Measurements from ENCODE around the gene SCN9A.

Gene SCN9A

DNA sequence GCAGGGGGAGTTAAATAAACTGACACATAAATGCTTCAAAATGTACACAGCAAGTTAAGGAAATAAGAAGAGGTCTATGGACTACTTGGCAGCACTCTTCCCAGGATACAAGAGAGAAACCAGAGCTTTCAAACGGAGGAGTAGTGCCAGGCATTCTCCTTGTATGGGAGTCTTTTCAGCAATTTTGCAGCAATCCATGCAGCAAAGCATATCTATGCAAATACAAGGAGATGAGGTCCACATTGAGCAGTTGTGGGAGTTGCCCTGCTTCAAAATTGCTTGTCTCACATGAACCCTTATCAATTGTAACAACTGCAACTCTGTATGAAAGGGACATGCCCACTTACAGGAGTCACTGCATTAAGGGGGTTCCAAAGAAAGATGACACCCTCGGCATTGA lies 37.8 kb downstream of the SCN9A start:
- no peak overlapping the region for H2AFZ ChIP-seq (ENCODE audit: low read depth, low read length)

DNA sequence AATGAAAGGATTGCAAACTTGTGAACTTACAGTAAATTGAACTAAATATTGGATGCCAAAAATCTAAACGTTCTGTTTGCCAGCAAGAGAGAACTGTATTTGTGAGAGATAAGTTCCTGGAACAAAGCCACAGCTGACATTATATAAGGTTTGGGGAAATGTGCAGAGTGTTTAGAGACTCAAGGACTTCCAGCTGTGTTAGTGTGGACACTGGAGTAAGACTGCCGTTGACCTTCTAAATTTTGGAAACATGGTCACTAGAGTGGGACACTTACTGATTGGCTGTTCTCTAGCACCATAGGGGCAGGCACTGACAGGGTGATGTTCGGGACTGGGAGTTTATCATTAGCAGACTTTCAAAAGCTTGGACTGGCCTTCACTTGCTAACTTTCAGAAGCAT lies 40.5 kb downstream of the SCN9A start:
- no peak overlapping the region for H3K4ac ChIP-seq (ENCODE audit: low read depth in 1 of 2, low read length in 2 of 2)

More for the DNA sequence above, 37.8 kb downstream of the SCN9A start:
- no peak overlapping the region for H3K4me3 ChIP-seq (ENCODE audit: insufficient read depth in 1 of 2, low read depth in 1 of 2, low read length in 2 of 2)
- no peak overlapping the region for H3K4me2 ChIP-seq (ENCODE audit: low read length, poor library complexity, severe bottlenecking)
- H2AK5ac ChIP-seq (ENCODE audit: low read length, severe bottlenecking) = no peak overlapping the region
- no peak overlapping the region for H3K23ac ChIP-seq (ENCODE audit: low read length in 2 of 2)
- no peak overlapping the region for H2BK12ac ChIP-seq (ENCODE audit: low read length in 2 of 2)
- H3K9ac ChIP-seq (ENCODE audit: low read length) = no peak overlapping the region
- H2BK5ac ChIP-seq (ENCODE audit: low read depth, low read length, poor library complexity, severe bottlenecking) = no peak overlapping the region
- no peak overlapping the region for H3K27ac ChIP-seq (ENCODE audit: low read length, poor library complexity, severe bottlenecking)
- H3K36me3 ChIP-seq (ENCODE audit: control insufficient read depth in 1 of 2, insufficient read depth in 2 of 2, low read depth in 1 of 2, low read length in 2 of 2) = no peaks in the 10 kb centered on the region
- H4K91ac ChIP-seq (ENCODE audit: low read length) = no peak overlapping the region
- no peaks in the 10 kb centered on the region for H3K4me1 ChIP-seq (ENCODE audit: control insufficient read depth, insufficient read depth, low read depth, low read length)
- no peak overlapping the region for H2BK15ac ChIP-seq (ENCODE audit: low read depth, poor library complexity, severe bottlenecking)
- no peaks in the 10 kb centered on the region for H3K9me3 ChIP-seq (ENCODE audit: control insufficient read depth, low read length)
- no peaks in the 10 kb centered on the region for H3K79me1 ChIP-seq (replicated peaks; ENCODE audit: low read length, poor library complexity, severe bottlenecking)
- no peak overlapping the region for H3K18ac ChIP-seq (ENCODE audit: low read depth in 1 of 2, low read length in 2 of 2)
- WGBS = 55% methylated on average over 1 of the region's 2 CpGs
- H4K8ac ChIP-seq (ENCODE audit: low read length) = no peak overlapping the region
- H3K27me3 ChIP-seq (ENCODE audit: control insufficient read depth in 1 of 2, insufficient read depth in 1 of 2, low read length in 2 of 2) = no peaks in the 10 kb centered on the region
- H3K4ac ChIP-seq (ENCODE audit: low read depth in 1 of 2, low read length in 2 of 2) = no peak overlapping the region
- H2BK120ac ChIP-seq (ENCODE audit: low read depth, low read length) = no peak overlapping the region
- no peak for DNase-seq
- H3K14ac ChIP-seq (ENCODE audit: low read length in 2 of 2) = no peak overlapping the region

DNA sequence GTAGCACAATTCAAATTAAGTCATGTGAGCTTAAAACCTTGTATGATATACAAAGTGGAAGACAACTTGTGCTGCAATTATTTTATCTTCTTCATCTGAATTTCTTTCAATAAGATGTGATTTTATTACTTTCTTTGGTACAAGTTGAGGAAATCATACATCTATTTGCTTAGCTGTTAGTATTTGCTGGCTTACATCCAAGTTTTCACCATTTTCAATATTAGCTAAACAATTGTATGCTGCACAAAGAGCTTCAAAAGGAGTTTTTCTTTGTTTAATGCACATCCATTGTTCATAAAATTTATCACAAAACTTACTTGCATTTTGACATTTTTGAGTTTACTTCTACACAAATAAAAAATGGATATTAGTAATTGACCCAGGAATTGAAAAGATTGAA lies 40.9 kb downstream of the SCN9A start:
- no peak overlapping the region for H3K27ac ChIP-seq (ENCODE audit: low read length, poor library complexity, severe bottlenecking)
- no peak overlapping the region for H2AFZ ChIP-seq (ENCODE audit: low read depth, low read length)
- no peak overlapping the region for H4K91ac ChIP-seq (ENCODE audit: low read length)
- H3K9me3 ChIP-seq (ENCODE audit: control insufficient read depth, low read length) = no peaks in the 10 kb centered on the region
- no peak overlapping the region for H2BK15ac ChIP-seq (ENCODE audit: low read depth, poor library complexity, severe bottlenecking)
- H2BK120ac ChIP-seq (ENCODE audit: low read depth, low read length) = no peak overlapping the region
- H3K9ac ChIP-seq (ENCODE audit: low read length) = no peak overlapping the region
- H3K4me1 ChIP-seq (ENCODE audit: control insufficient read depth, insufficient read depth, low read depth, low read length) = no peaks in the 10 kb centered on the region
- H4K8ac ChIP-seq (ENCODE audit: low read length) = no peak overlapping the region
- H2BK12ac ChIP-seq (ENCODE audit: low read length in 2 of 2) = no peak overlapping the region
- DNase-seq = no peak
- H2AK5ac ChIP-seq (ENCODE audit: low read length, severe bottlenecking) = no peak overlapping the region
- no peaks in the 10 kb centered on the region for H3K79me1 ChIP-seq (replicated peaks; ENCODE audit: low read length, poor library complexity, severe bottlenecking)
- no peak overlapping the region for H3K4ac ChIP-seq (ENCODE audit: low read depth in 1 of 2, low read length in 2 of 2)
- no peak overlapping the region for H3K23ac ChIP-seq (ENCODE audit: low read length in 2 of 2)
- H2BK5ac ChIP-seq (ENCODE audit: low read depth, low read length, poor library complexity, severe bottlenecking) = no peak overlapping the region
- no peaks in the 10 kb centered on the region for H3K27me3 ChIP-seq (ENCODE audit: control insufficient read depth in 1 of 2, insufficient read depth in 1 of 2, low read length in 2 of 2)
- no peaks in the 10 kb centered on the region for H3K36me3 ChIP-seq (ENCODE audit: control insufficient read depth in 1 of 2, insufficient read depth in 2 of 2, low read depth in 1 of 2, low read length in 2 of 2)
- H3K14ac ChIP-seq (ENCODE audit: low read length in 2 of 2) = no peak overlapping the region
- no peak overlapping the region for H3K18ac ChIP-seq (ENCODE audit: low read depth in 1 of 2, low read length in 2 of 2)
- H3K4me3 ChIP-seq (ENCODE audit: insufficient read depth in 1 of 2, low read depth in 1 of 2, low read length in 2 of 2) = no peak overlapping the region
- no peak overlapping the region for H3K4me2 ChIP-seq (ENCODE audit: low read length, poor library complexity, severe bottlenecking)

More for the DNA sequence above, 40.5 kb downstream of the SCN9A start:
- Histone ChIP-seq H3K23ac (ENCODE audit: low read length in 2 of 2) (no peak overlapping the region), H3K4me1 (ENCODE audit: control insufficient read depth, insufficient read depth, low read depth, low read length) (no peaks in the 10 kb centered on the region), H4K8ac (ENCODE audit: low read length) (no peak overlapping the region), H2BK5ac (ENCODE audit: low read depth, low read length, poor library complexity, severe bottlenecking) (no peak overlapping the region), H3K27ac (ENCODE audit: low read length, poor library complexity, severe bottlenecking) (no peak overlapping the region), H4K91ac (ENCODE audit: low read length) (no peak overlapping the region), H3K4me3 (ENCODE audit: insufficient read depth in 1 of 2, low read depth in 1 of 2, low read length in 2 of 2) (no peak overlapping the region), H3K14ac (ENCODE audit: low read length in 2 of 2) (no peak overlapping the region), H3K9ac (ENCODE audit: low read length) (no peak overlapping the region), H3K27me3 (ENCODE audit: control insufficient read depth in 1 of 2, insufficient read depth in 1 of 2, low read length in 2 of 2) (no peaks in the 10 kb centered on the region), H3K36me3 (ENCODE audit: control insufficient read depth in 1 of 2, insufficient read depth in 2 of 2, low read depth in 1 of 2, low read length in 2 of 2) (no peaks in the 10 kb centered on the region), H3K9me3 (ENCODE audit: control insufficient read depth, low read length) (no peaks in the 10 kb centered on the region), H2AK5ac (ENCODE audit: low read length, severe bottlenecking) (no peak overlapping the region), H3K4me2 (ENCODE audit: low read length, poor library complexity, severe bottlenecking) (no peak overlapping the region), H3K18ac (ENCODE audit: low read depth in 1 of 2, low read length in 2 of 2) (no peak overlapping the region), H2BK12ac (ENCODE audit: low read length in 2 of 2) (no peak overlapping the region), H3K79me1 (replicated peaks; ENCODE audit: low read length, poor library complexity, severe bottlenecking) (no peaks in the 10 kb centered on the region), H2BK15ac (ENCODE audit: low read depth, poor library complexity, severe bottlenecking) (no peak overlapping the region), H2AFZ (ENCODE audit: low read depth, low read length) (no peak overlapping the region), H2BK120ac (ENCODE audit: low read depth, low read length) (no peak overlapping the region)
- WGBS = 75% methylated on average over 3 of the region's 3 CpGs
- DNase-seq = no peak

DNA sequence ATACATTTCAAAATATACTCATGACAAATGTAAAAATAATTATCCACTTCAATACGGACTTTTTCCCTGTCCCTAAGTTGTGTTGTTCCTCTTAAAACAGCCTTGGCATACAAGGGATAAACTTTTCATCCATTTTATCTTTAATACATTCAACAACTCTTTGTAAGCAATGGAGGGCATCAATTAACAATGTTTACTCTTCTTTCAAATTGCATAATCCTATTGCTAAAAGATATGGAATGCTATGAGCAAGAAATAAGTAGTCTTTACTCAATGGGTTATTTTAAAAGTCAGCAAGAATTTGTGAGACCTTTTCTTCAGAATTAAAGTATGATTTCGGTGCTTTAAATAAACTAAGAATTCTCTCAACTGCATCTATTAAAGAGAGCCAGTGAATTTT lies 41.9 kb downstream of the SCN9A start:
- Histone ChIP-seq H3K4me1 (ENCODE audit: control insufficient read depth, insufficient read depth, low read depth, low read length) (no peaks in the 10 kb centered on the region), H2AFZ (ENCODE audit: low read depth, low read length) (no peak overlapping the region), H3K4ac (ENCODE audit: low read depth in 1 of 2, low read length in 2 of 2) (no peak overlapping the region), H4K8ac (ENCODE audit: low read length) (no peak overlapping the region), H2BK15ac (ENCODE audit: low read depth, poor library complexity, severe bottlenecking) (no peak overlapping the region), H3K4me2 (ENCODE audit: low read length, poor library complexity, severe bottlenecking) (no peak overlapping the region), H3K23ac (ENCODE audit: low read length in 2 of 2) (no peak overlapping the region), H3K9ac (ENCODE audit: low read length) (no peak overlapping the region), H3K27me3 (ENCODE audit: control insufficient read depth in 1 of 2, insufficient read depth in 1 of 2, low read length in 2 of 2) (no peaks in the 10 kb centered on the region), H3K79me1 (replicated peaks; ENCODE audit: low read length, poor library complexity, severe bottlenecking) (no peaks in the 10 kb centered on the region), H4K91ac (ENCODE audit: low read length) (no peak overlapping the region), H3K4me3 (ENCODE audit: insufficient read depth in 1 of 2, low read depth in 1 of 2, low read length in 2 of 2) (no peak overlapping the region), H3K36me3 (ENCODE audit: control insufficient read depth in 1 of 2, insufficient read depth in 2 of 2, low read depth in 1 of 2, low read length in 2 of 2) (no peaks in the 10 kb centered on the region), H3K9me3 (ENCODE audit: control insufficient read depth, low read length) (no peaks in the 10 kb centered on the region), H3K14ac (ENCODE audit: low read length in 2 of 2) (no peak overlapping the region), H2AK5ac (ENCODE audit: low read length, severe bottlenecking) (no peak overlapping the region), H2BK5ac (ENCODE audit: low read depth, low read length, poor library complexity, severe bottlenecking) (no peak overlapping the region), H3K18ac (ENCODE audit: low read depth in 1 of 2, low read length in 2 of 2) (no peak overlapping the region), H2BK120ac (ENCODE audit: low read depth, low read length) (no peak overlapping the region), H3K27ac (ENCODE audit: low read length, poor library complexity, severe bottlenecking) (no peak overlapping the region), H2BK12ac (ENCODE audit: low read length in 2 of 2) (no peak overlapping the region)
- 71% methylated on average over 1 of the region's 2 CpGs for WGBS
- no peak for DNase-seq

Data from mesenchymal stem cell (in vitro differentiated cells and primary cell).